ENCODE results near the gene VEGFA.

GRCh38 chr6:43759907-43760206, 10.2 kb upstream of the VEGFA start:
- TF ChIP-seq CTCF (IDR thresholded peaks at IDR 0.05; ENCODE audit: low read depth, low read length) (no peak), EZH2phosphoT487 (IDR thresholded peaks at IDR 0.05; ENCODE audit: low read depth) (no peak)

Measured in OCI-LY3 (cell line).